Sigmoid colon (tissue), 4 donors: ENCODE data around the gene FHAD1.

ENCODE experiments used
- CTCF ChIP-seq, 4 experiments: fragments of 450-650 bp in 3 of 4; fragments of 200-600 bp in 1 of 4; IDR thresholded peaks; one replicate each; pipeline ENCODE4 v1.5.1; 2016 to 2019; ENCODE audit warnings: antibody characterized with exemption in 4 of 4, mild to moderate bottlenecking in 3 of 4, moderate library complexity in 2 of 4
- POLR2A ChIP-seq, 2 donors: fragments of 450-650 bp; IDR thresholded peaks; one replicate each; pipeline ENCODE4 v1.6.1; 2016; ENCODE audit warnings: antibody characterized with exemption in 2 of 2, mild to moderate bottlenecking in 2 of 2, moderate library complexity in 2 of 2
- POLR2AphosphoS5 ChIP-seq, 4 donors: sonication (generic); formaldehyde crosslinking; IDR thresholded peaks; one replicate each; pipeline ENCODE4 v1.6.1; 2017; ENCODE audit warnings: antibody characterized with exemption in 4 of 4

GRCh38 chr1:15418806-15419515 is 171.9 kb downstream of the FHAD1 start:
- no peak for TF ChIP-seq CTCF (IDR thresholded peaks at IDR 0.05)
- no peak for TF ChIP-seq POLR2A (IDR thresholded peaks at IDR 0.05)
- TF ChIP-seq POLR2AphosphoS5 (IDR thresholded peaks at IDR 0.05), result no peak
